Calu3 (cell line): ENCODE measurements around the gene LYZL6. TPM values are rescaled to one million over a fixed set of nuclear protein-coding genes. Genes with fewer than 3 reads are reported as not detected.

Experiments
- BruUV-seq: library from RNA; stranded (reverse); fragments of 400-500 nt; replicated peaks from 2 replicates; lab custom pipeline; 2021; lab: Mats Ljungman, UMichigan
- CTCF ChIA-PET: fragments of 300-600 bp; sonication (Branson Sonifier 250); formaldehyde crosslinking; loops from one replicate; lab custom pipeline; 2022; ENCODE audit warnings: antibody characterized with exemption; lab: Charles Lee
- DNase-seq: peaks from one replicate; pipeline ENCODE4 v3.0.0; 2022
- H3K27ac Mint-ChIP-seq: one replicate; pipeline ENCODE4 v1.8.0; 2022; ENCODE audit warnings: mixed read lengths; ENCODE audit not compliant: unreplicated experiment
- H3K27me3 Mint-ChIP-seq: one replicate; pipeline ENCODE4 v1.8.0; 2022; ENCODE audit warnings: mixed read lengths; ENCODE audit not compliant: unreplicated experiment
- H3K36me3 Mint-ChIP-seq: one replicate; pipeline ENCODE4 v1.8.0; 2022; ENCODE audit warnings: mild to moderate bottlenecking, moderate library complexity, mixed read lengths; ENCODE audit not compliant: insufficient read depth, unreplicated experiment
- H3K4me1 Mint-ChIP-seq: one replicate; pipeline ENCODE4 v1.8.0; 2022; ENCODE audit warnings: mild to moderate bottlenecking, low read depth, mixed read lengths; ENCODE audit not compliant: unreplicated experiment
- H3K4me3 Mint-ChIP-seq: one replicate; pipeline ENCODE4 v1.8.0; 2022; ENCODE audit warnings: mild to moderate bottlenecking, low read depth, moderate library complexity, mixed read lengths; ENCODE audit not compliant: unreplicated experiment
- H3K9me3 Mint-ChIP-seq: one replicate; pipeline ENCODE4 v1.8.0; 2022; ENCODE audit warnings: low read depth, mixed read lengths; ENCODE audit not compliant: unreplicated experiment
- CTCF ChIP-seq: fragments of 200-600 bp; IDR thresholded peaks from one replicate; pipeline ENCODE4 v1.8.0; 2022; ENCODE audit warnings: antibody characterized with exemption; ENCODE audit not compliant: unreplicated experiment
- intact Hi-C: fragments of 100-400 bp; cut with micrococcal nuclease; formaldehyde crosslinking; loops from one replicate; pipeline ENCODE4 v1.10.0; 2022; ENCODE audit not compliant: unreplicated experiment
- total RNA-seq: library from RNA; stranded (reverse); gene quantifications from 2 replicates; pipeline ENCODE4 v1.2.3, GENCODE V29; 2022

Gene LYZL6
- total RNA-seq, 1 experiment from 2014 or later, result not detected

GRCh38 chr17:35895636-35896587 is 47.6 kb downstream of the LYZL6 start:
- Mint-ChIP-seq H3K36me3 (no peaks in the 10 kb centered on the region), H3K9me3 (no peaks in the 10 kb centered on the region), H3K27ac (no peak overlapping the region), H3K4me3 (no peak overlapping the region), H3K4me1 (peaks cover 26% of the 10 kb centered on the region), H3K27me3 (peaks cover 7% of the 10 kb centered on the region)
- BruUV-seq, result no TSS peak
- TF ChIP-seq CTCF, result no peak
- intact Hi-C loops, result no loop called here
- DNase-seq, result no peak
- CTCF ChIA-PET, result no interaction called here

- H3K4me1 Mint-ChIP-seq, result peaks cover 29% of the 10 kb centered on the region
- CTCF ChIA-PET, result no interaction called here
- no peak for TF ChIP-seq CTCF
- intact Hi-C loops, result no loop called here
- no peak overlapping the region for H3K27ac Mint-ChIP-seq
- no peaks in the 10 kb centered on the region for H3K9me3 Mint-ChIP-seq
- no peak overlapping the region for H3K4me3 Mint-ChIP-seq
- peaks cover 6% of the 10 kb centered on the region for H3K36me3 Mint-ChIP-seq
- H3K27me3 Mint-ChIP-seq, result peaks cover 2% of the 10 kb centered on the region
- no peak for DNase-seq
- no TSS peak for BruUV-seq
Observed at GRCh38 chr17:35894206-35894605, 49.3 kb downstream of the LYZL6 start.

GRCh38 chr17:35893751-35894150 is 49.8 kb downstream of the LYZL6 start:
- no peak for DNase-seq
- peaks cover 25% of the 10 kb centered on the region for H3K4me1 Mint-ChIP-seq
- TF ChIP-seq CTCF, result no peak
- intact Hi-C loops, result no loop called here
- no peaks in the 10 kb centered on the region for H3K27me3 Mint-ChIP-seq
- H3K36me3 Mint-ChIP-seq, result peaks cover 6% of the 10 kb centered on the region
- no peaks in the 10 kb centered on the region for H3K9me3 Mint-ChIP-seq
- BruUV-seq, result no TSS peak
- CTCF ChIA-PET, result no interaction called here
- H3K27ac Mint-ChIP-seq, result no peak overlapping the region
- no peak overlapping the region for H3K4me3 Mint-ChIP-seq

GRCh38 chr17:35892091-35893035 is 51.1 kb downstream of the LYZL6 start:
- no peak for TF ChIP-seq CTCF
- Mint-ChIP-seq H3K9me3 (no peaks in the 10 kb centered on the region), H3K27ac (no peak overlapping the region), H3K36me3 (peaks cover 6% of the 10 kb centered on the region), H3K4me1 (peaks cover 14% of the 10 kb centered on the region), H3K4me3 (no peak overlapping the region), H3K27me3 (no peaks in the 10 kb centered on the region)
- CTCF ChIA-PET, result interaction anchor here (0.6 kb wide), 1 partner anchor 353 kb away, joined by 3 read pairs; no protein-coding TSS in a partner anchor
- DNase-seq, result no peak
- no TSS peak for BruUV-seq
- intact Hi-C loops, result no loop called here
